Measurements from ENCODE around the gene PSMA5.
"Not testable (repeated sequence)": the region's sequence is repeated elsewhere in the genome, so short reads cannot be mapped to it uniquely, and the experiment has no call there.

Gene PSMA5

DNA sequence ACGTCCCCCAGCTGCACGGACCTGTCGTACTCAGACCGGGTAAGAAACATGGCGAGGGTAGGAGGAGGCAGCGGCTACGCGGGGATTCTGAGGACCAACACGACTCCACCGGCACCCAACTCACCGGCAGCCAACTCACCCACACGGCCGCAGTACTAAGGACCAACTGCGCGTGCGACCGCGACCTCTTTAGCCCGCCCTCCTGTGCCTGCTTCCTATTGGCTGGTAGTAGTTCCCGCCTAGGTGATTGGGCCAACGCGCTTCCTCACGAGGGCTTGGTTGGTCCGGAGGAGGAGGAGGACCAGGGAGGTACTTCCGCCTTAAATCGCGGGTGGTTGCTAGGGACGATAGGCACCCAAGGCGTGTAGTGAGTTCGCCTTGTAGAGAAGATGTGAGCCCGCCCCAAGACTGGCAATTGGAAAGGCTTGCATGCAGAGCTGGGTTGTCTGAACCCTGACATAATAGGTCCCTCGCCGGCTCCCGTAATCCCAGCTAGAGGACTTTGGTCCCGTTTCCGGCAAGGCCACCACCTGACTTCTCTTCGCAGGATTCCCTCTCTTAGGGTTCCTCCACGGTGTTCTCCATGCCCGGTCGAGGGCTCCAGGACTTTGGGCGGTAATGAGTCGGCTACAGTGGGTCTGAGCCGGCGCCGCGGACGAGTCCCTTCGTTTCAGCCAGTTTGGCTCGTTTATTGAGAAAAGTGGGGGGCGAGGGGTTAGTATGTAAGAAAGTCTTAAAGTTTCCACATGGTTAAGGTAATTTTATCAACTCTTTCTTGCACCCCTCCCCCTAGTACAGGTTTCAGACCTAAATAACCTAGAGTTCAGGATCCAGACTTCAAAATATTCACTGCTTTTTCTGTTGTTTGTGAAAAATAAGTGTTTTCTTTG, at the start of gene PSMA5:
PSMA5 (minus strand) TSS at position 168 of the 890 bp plus-strand sequence; CDS start at position 50, 118 bp downstream.
- in situ Hi-C loops (cut with MboI; ENCODE audit: low pct_unique_long_range_greater_than_20kb, low sequenced_read_pairs), result no loop called here
- peak; percentile 99 for DNase-seq

- in situ Hi-C loops (cut with MboI; ENCODE audit: low pct_unique_long_range_greater_than_20kb, low sequenced_read_pairs), result no loop called here
- no peak for DNase-seq
Measured at GRCh38 chr1:109475261-109475660, 49.0 kb upstream of the PSMA5 start.

GRCh38 chr1:109474697-109475096, 48.4 kb upstream of the PSMA5 start:
- DNase-seq, result no peak
- in situ Hi-C loops (cut with MboI; ENCODE audit: low pct_unique_long_range_greater_than_20kb, low sequenced_read_pairs), result no loop called here

DNA sequence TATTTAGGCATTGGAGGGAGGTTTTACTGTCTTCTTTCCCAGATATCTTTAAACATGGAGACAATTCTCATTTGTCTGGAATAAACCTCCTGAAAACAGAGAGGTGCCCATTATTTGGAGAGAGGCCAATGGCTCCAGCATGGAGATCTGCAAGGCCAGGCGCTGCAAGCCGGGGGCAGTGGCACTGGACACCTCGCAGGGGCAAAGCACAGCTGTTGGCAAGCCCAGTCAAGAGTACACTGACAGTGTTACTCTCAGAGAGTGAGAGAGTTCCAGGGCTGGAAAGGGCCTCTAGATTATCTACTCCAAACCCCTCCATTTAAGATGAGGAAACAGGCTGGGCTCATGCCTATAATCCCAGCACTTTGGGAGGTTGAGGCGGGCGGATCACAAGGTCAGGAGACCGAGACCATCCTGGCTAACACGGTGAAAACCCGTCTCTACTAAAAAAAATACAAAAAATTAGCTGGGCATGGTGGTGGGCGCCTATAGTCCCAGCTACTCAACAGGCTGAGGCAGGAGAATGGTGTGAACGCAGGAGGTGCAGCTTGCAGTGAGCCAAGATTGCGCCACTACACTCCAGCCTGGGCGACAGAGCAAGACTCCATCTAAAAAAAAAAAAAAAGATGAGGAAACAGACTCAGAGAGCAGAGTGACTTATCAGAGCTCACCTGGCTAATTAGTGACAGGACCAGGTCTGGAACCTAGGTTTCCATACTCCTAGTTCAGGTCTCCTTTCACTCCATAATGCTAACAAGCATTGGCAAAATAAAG, 47.2 kb upstream of the PSMA5 start:
- in situ Hi-C loops (cut with MboI; ENCODE audit: low pct_unique_long_range_greater_than_20kb, low sequenced_read_pairs); DNase-seq: not testable (repeated sequence)

DNA sequence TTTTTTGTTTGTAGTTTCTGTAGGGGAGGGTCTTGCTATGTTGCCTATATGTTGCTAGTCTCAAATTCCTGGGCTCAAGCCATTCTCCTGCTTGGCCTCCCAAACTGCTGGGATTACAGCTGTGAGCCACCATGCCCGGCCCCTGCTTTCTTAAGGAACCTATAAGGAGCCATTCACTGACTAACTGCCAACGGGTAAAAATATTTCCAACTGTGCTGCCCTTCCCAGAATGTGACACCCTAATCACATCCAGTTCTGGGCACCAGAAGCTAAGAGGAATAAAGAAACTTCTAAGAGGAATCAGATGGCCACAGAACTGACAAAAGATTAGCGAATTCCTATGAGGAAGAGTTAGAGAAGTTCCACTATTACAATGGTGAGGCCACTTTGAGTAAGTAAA, 46.5 kb upstream of the PSMA5 start:
- DNase-seq, result no peak
- in situ Hi-C loops (cut with MboI; ENCODE audit: low pct_unique_long_range_greater_than_20kb, low sequenced_read_pairs), result no loop called here

DNA sequence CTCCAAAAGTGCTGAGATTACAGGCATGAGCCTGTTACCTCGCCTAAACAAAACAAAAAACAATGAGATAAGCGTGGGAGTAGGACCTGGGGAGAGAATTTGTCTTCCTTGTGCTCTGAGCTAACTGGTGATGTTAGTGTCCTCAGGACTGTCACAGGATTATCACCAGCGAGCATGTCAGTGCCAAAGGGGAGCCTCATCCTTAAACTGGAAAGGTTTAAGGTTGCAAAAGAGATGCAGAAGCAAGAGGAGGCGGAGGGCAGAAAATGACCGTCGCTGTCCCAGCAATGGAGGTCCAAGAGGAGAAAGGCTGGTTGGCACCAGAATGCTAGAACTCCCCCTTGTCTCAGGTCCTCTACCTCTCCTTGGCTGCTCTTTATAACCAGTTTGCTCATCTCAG, 44.0 kb upstream of the PSMA5 start:
- no peak for DNase-seq
- in situ Hi-C loops (cut with MboI; ENCODE audit: low pct_unique_long_range_greater_than_20kb, low sequenced_read_pairs), result no loop called here

- DNase-seq, result no peak
- in situ Hi-C loops (cut with MboI; ENCODE audit: low pct_unique_long_range_greater_than_20kb, low sequenced_read_pairs), result no loop called here
Measured at GRCh38 chr1:109468903-109469302, 42.7 kb upstream of the PSMA5 start.

DNA sequence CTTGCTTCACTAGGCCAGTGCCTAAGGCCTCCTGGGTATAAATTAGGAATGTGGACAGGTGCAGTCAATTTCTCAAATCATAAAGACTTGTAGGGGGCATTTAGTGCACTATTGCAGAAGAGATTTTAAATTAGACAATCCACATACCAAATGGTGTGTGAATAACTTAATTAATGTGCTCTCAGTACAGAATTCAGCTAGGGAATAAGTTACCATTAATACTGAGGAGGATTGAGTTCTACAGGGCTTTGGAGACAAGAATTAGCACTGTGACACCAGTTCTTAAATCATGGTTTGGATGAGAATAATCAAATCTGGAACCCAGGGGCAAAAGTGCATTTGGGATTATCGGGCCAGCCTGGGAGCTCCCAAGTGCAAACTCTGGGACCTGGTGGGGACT, 41.8 kb upstream of the PSMA5 start:
- no peak for DNase-seq
- in situ Hi-C loops (cut with MboI; ENCODE audit: low pct_unique_long_range_greater_than_20kb, low sequenced_read_pairs), result no loop called here

DNA sequence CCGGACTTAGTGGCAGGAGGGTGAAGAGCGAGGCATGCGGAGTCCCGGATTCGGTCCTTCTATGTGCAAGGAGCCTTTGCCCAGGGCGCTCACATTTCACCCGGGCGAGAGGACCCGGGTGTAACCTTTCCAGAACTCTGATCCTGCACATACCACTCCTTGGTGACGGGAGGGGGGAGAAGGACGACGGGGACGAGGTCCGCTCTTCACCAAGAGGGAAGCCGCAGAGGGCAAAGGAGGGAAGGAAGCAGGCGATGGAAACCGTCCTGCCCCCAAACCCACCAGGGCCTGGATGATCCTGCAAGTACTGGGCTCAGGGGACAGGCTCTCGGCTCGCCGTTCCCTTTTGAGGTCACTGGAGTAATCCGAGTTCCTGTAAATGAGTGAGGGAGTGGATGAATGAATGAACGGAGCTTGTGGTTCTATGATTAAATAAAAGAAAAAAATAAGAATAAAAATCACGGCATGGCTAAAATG, 41.1 kb upstream of the PSMA5 start:
- DNase-seq, result peak; percentile 20
- in situ Hi-C loops (cut with MboI; ENCODE audit: low pct_unique_long_range_greater_than_20kb, low sequenced_read_pairs), result no loop called here

DNA sequence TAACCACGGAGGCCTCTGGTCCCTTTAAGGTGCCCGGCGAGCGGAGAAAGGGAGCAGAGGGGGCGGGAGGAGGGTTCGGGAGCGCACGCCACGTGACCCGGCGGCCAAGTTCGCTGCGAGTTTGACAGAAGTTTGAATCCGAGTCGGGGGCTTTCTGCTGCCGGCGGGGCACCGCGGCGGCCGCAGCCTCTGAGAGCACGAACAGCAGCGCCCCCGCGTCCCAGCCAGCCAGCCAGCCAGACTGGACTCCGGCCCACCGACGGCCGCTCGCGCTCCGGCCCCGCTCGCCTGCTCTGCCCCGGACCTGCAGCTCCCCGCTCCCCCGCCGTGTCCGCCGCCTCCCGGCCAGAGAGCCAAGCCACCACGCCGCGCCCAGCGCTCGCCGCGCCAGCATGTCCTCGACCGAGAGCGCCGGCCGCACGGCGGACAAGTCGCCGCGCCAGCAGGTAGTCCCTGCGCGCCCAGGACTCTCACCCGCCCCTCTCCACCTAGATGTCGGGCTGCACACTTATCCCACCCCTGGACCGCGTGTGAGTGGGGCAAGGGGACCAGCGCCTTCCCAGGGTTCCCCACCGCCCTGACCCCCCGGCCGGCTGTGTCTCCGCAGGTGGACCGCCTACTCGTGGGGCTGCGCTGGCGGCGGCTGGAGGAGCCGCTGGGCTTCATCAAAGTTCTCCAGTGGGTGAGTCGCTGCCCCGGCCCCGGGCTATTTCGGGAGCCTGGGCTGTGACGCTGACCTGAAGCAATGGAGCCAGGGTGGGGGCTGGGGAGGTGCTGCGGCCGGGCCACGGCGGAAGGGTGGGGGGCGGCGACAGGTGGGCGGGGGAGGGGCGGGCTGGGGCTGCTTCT, 40.4 kb upstream of the PSMA5 start, which contains the start of gene SYPL2:
SYPL2 (plus strand) TSS at position 95 of the 849 bp plus-strand sequence; CDS start at position 393, 298 bp downstream.
- peak; percentile 31 for DNase-seq
- in situ Hi-C loops (cut with MboI; ENCODE audit: low pct_unique_long_range_greater_than_20kb, low sequenced_read_pairs), result no loop called here

DNA sequence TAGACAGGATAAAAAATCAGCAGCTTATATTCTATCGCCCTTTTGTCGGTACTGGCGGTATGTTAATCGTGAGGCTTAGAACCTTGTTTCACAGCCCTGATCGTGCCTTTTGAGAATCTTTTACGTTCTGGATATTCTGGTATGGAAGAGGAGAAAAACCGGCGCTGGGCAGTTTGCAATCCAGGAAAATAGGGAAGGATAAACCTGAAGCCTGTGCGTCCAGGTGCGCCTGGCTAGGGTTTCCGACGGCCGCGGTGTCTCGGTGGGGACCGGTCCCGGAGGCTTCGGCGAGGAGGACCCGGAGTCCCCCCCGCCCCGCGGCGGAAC, 39.8 kb upstream of the PSMA5 start:
- no peak for DNase-seq
- in situ Hi-C loops (cut with MboI; ENCODE audit: low pct_unique_long_range_greater_than_20kb, low sequenced_read_pairs), result no loop called here

- DNase-seq, result no peak
- in situ Hi-C loops (cut with MboI; ENCODE audit: low pct_unique_long_range_greater_than_20kb, low sequenced_read_pairs), result no loop called here
Measured at GRCh38 chr1:109457819-109458218, 31.6 kb upstream of the PSMA5 start.

GRCh38 chr1:109454497-109455133, 28.4 kb upstream of the PSMA5 start:
- in situ Hi-C loops (cut with MboI; ENCODE audit: low pct_unique_long_range_greater_than_20kb, low sequenced_read_pairs), result no loop called here
- DNase-seq, result no peak

- in situ Hi-C loops (cut with MboI; ENCODE audit: low pct_unique_long_range_greater_than_20kb, low sequenced_read_pairs), result no loop called here
- no peak for DNase-seq
Measured at GRCh38 chr1:109447524-109447923, 21.3 kb upstream of the PSMA5 start.

DNA sequence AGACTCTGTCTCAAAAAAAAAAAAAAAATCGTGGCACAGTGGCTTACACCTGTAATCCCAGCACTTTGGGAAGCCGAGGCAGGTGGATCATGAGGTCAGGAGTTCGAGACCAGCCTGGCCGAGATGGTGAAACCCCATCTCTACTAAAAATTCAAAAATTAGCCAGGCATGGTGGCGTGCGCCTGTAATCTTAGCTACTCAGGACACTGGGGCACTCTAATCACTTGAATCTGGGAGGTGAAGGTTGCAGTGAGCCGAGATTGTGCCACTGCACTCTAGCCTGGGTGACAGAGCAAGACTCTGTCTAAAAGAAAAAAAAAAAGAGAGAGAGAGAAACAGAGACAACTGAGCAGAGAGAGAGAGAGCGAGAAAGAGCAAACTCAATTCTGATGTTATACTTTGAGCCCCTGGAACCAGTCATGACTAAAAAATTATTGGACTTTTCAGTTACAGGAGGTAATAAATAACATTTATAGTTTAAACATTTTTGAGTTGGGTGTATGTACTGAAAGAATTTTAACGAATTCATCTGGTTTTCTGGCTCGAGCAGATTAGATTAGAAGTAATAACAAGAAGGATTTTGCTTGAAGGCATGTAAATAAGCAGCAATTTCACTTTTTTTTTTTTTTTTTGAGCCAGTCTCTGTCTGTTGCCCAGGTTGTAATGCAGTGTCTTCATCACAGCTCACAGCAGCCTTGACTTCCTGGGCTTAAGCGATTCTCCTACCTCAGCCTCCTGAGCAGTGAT, 19.9 kb upstream of the PSMA5 start:
- DNase-seq; in situ Hi-C loops (cut with MboI; ENCODE audit: low pct_unique_long_range_greater_than_20kb, low sequenced_read_pairs): not testable (repeated sequence)

- DNase-seq, result no peak
- in situ Hi-C loops (cut with MboI; ENCODE audit: low pct_unique_long_range_greater_than_20kb, low sequenced_read_pairs), result no loop called here
Measured at GRCh38 chr1:109444346-109444745, 18.1 kb upstream of the PSMA5 start.

DNA sequence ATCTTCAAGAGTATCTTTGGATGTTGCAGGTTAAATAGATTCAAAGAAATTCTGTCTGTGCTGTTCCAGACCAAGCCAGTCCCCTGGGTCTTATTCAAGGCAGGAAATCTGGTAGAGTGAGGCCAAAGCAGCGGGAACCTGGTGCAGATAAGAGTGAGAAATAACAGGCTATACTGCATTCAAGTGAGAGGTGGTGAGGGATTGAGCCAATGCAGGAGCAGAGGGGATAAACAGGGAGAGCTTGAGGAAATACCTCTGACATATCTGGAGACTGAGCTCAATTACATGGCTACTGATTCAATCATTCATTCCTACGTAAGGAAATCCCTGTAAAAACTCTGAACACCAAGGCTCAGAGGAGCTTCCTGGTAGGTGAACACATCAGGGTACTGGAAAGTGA, 17.2 kb upstream of the PSMA5 start:
- in situ Hi-C loops (cut with MboI; ENCODE audit: low pct_unique_long_range_greater_than_20kb, low sequenced_read_pairs), result no loop called here
- DNase-seq, result no peak

DNA sequence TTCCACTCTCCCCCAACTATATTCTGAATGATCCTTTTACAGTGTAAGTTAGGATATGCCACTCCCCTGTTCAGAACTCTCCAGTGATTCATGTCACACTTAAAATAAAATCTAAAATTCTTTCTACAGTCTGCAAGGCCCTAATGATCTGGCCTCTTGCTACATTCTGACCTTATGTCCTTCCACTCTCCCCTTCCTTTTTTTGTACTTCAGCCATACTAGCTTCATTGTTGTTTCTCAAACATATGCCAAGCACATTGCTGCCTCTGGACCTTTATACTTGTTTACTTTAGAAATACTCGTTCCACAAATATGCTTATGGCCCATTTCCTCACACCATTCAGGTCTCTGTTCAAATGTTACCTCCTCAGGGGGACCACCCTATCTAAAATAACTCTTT, 14.8 kb upstream of the PSMA5 start:
- in situ Hi-C loops (cut with MboI; ENCODE audit: low pct_unique_long_range_greater_than_20kb, low sequenced_read_pairs), result no loop called here

More for the DNA sequence above, 14.8 kb upstream of the PSMA5 start:
- no peak for DNase-seq

All from KBM-7 (cell line).